ENCODE results near the gene EFEMP2.
A peak's percentile ranks its signal among the peaks of the same experiment; 100 is the strongest.
"Not testable (repeated sequence)": the region's sequence is repeated elsewhere in the genome, so short reads cannot be mapped to it uniquely, and the experiment has no call there.

The EFEMP2 gene

DNA sequence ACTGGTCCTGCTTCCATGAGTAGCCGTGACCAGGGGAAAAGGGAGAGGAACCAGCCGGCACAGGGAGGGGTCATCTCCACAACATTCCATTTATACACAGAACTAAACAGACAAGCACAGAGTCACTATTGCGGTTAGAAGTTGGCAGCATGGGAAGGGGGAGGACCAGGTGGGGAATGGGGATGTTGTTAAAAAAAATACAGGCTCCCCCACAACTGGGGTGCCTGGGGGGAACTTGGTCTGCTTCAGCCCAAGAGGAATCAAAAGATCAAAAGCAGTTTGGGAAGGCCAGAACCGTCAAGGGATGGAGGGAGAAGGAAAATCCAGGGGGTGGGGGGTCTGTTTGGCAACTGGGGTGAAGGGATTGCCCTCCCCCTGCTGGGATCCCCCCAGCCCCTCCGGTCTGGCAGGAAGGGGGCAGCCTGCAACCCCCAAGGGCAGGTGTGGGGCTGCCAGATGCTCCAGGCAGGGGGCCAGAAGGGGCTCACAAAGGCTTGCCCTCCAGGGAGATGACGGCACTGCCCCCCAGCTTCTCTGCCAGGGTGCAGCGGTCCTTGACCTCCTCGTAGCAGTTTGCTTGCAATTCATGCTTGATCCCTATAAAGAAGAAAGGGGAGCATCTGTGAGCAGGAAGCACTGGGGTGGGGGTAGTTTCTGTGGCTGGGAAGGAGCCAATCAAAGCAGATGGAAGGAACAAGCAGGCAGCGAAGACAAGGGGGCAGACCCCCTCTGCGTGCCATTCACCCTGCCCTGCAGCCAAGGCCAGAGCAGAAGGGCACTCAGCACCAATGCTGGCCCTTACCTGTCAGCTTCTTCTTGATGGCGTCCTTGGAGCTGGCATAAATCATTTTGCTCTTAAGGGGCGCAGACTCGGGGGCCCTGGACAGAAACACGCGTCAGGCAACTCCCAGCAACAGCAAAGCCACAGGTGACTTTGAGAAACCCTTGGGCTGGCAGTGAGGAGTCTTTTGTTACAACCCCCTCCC is 17.5 kb downstream of the EFEMP2 start:
- no peaks in the 10 kb centered on the region for H3K27me3 ChIP-seq (replicated peaks; ENCODE audit: control insufficient read depth, insufficient read depth, low read length)
- peaks cover 33% of the 10 kb centered on the region for H3K4me1 ChIP-seq (ENCODE audit: control insufficient read depth, insufficient read depth, low read length)
- peak overlapping the region; percentile 94 for H3K4me3 ChIP-seq (ENCODE audit: low read length)
- peak overlapping the region; percentile 96 for H3K9ac ChIP-seq (ENCODE audit: low read length)
- no peak for DNase-seq (ENCODE audit: low read depth)
- H3K36me3 ChIP-seq (ENCODE audit: control insufficient read depth, insufficient read depth, low read length, severe bottlenecking) = peaks cover 51% of the 10 kb centered on the region
- H3K9me3 ChIP-seq (ENCODE audit: control insufficient read depth, low read length) = no peaks in the 10 kb centered on the region

DNA sequence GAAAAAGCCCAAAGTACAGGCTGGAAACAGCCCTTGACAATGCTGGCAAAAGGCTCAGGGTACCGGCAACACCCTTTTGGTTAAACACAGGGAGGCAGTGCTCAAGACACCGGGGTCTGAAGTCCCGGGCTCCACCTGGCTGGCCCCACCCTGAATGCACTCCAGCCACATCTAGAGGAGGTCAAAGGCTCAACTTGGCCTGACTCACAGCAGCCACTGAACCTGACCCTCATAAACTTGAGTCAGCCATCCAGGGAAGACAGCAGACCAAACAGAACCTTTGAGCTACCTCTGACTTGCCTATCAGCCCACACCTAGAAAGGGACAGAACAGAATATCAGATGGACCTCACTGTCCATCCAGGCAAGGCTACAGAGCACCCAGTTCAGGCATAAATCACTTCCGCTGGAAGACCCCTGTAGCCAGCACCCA is 18.4 kb downstream of the EFEMP2 start:
- Histone ChIP-seq H3K4me1 (ENCODE audit: control insufficient read depth, insufficient read depth, low read length) (peaks cover 26% of the 10 kb centered on the region), H3K4me3 (ENCODE audit: low read length) (no peak overlapping the region), H3K36me3 (ENCODE audit: control insufficient read depth, insufficient read depth, low read length, severe bottlenecking) (peaks cover 51% of the 10 kb centered on the region), H3K9me3 (ENCODE audit: control insufficient read depth, low read length) (no peaks in the 10 kb centered on the region), H3K27me3 (replicated peaks; ENCODE audit: control insufficient read depth, insufficient read depth, low read length) (no peaks in the 10 kb centered on the region), H3K9ac (ENCODE audit: low read length) (peak overlapping the region; percentile 59)
- no peak for DNase-seq (ENCODE audit: low read depth)

DNA sequence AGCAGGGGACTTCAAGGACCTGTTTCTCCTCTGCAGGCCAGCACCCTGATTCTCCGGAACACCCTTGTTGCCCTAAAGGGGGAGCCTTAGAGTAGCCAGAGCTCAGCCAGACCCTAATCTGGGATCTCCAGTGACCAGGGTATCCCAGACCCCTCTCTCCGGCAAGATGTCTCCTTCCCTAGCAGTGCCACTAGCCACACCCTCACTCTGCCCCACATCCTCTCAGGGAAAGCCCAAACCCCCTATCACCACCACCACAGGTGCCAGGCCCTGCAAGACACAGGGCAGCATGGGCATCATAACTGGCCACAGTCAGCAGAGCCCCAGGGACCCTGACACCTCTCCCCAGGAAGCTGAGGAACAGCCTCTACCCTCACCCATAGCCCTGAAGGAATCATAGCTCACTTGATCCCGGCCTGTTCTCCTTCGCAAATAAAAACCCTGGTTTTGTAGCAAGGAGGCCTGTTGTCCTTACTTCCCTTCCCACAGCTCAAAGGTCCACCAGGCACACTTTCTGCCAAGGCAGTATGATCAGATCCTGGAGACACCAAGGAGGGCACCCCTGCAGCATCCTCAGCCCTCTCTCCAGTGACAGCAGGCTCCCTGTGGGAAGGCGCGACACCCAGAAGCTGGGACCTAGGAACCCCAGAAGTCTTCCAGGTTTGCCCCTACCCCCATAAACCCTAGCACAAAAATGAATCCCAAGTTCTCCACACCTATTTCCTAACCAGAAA is 19.2 kb downstream of the EFEMP2 start:
- Histone ChIP-seq H3K9ac (ENCODE audit: low read length) (peak overlapping the region; percentile 59), H3K9me3 (ENCODE audit: control insufficient read depth, low read length) (no peaks in the 10 kb centered on the region), H3K4me1 (ENCODE audit: control insufficient read depth, insufficient read depth, low read length) (peaks cover 19% of the 10 kb centered on the region), H3K36me3 (ENCODE audit: control insufficient read depth, insufficient read depth, low read length, severe bottlenecking) (peaks cover 51% of the 10 kb centered on the region), H3K27me3 (replicated peaks; ENCODE audit: control insufficient read depth, insufficient read depth, low read length) (no peaks in the 10 kb centered on the region), H3K4me3 (ENCODE audit: low read length) (no peak overlapping the region)
- no peak for DNase-seq (ENCODE audit: low read depth)

DNA sequence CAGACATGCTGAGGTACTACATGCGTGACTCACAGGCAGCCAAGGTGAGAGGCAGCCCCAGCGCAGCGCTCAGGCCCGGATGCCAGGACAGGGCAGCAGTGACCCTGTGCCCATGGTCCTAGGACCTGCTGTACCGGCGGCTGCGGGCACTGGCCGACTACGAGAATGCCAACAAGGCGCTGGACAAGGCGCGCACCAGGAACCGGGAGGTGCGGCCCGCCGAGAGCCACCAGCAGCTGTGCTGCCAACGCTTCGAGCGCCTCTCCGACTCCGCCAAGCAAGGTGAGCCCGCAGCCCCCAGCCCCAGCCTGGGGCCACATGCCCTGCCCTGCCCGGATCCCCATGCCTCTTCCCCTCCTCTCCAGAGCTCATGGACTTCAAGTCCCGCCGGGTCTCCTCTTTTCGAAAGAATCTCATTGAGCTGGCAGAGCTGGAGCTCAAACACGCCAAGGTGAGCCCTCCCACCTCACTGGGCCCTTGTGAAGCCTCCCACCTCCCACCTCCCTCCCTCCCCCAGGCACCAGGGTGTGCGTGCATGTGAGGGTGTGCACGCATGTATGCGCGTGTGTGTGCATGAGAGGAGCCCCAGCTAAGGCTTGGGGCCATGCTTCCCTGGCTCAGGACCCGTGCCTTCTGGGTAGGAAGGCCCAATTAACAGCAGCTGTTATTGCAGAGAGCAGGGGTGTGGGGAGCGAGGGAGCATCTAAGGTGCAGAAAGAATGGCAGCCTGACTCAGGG is 19.9 kb downstream of the EFEMP2 start:
- Histone ChIP-seq H3K27me3 (replicated peaks; ENCODE audit: control insufficient read depth, insufficient read depth, low read length) (no peaks in the 10 kb centered on the region), H3K4me3 (ENCODE audit: low read length) (no peak overlapping the region), H3K9ac (ENCODE audit: low read length) (peak overlapping the region; percentile 25), H3K4me1 (ENCODE audit: control insufficient read depth, insufficient read depth, low read length) (peaks cover 18% of the 10 kb centered on the region), H3K36me3 (ENCODE audit: control insufficient read depth, insufficient read depth, low read length, severe bottlenecking) (peaks cover 51% of the 10 kb centered on the region), H3K9me3 (ENCODE audit: control insufficient read depth, low read length) (no peaks in the 10 kb centered on the region)
- no peak for DNase-seq (ENCODE audit: low read depth)

DNA sequence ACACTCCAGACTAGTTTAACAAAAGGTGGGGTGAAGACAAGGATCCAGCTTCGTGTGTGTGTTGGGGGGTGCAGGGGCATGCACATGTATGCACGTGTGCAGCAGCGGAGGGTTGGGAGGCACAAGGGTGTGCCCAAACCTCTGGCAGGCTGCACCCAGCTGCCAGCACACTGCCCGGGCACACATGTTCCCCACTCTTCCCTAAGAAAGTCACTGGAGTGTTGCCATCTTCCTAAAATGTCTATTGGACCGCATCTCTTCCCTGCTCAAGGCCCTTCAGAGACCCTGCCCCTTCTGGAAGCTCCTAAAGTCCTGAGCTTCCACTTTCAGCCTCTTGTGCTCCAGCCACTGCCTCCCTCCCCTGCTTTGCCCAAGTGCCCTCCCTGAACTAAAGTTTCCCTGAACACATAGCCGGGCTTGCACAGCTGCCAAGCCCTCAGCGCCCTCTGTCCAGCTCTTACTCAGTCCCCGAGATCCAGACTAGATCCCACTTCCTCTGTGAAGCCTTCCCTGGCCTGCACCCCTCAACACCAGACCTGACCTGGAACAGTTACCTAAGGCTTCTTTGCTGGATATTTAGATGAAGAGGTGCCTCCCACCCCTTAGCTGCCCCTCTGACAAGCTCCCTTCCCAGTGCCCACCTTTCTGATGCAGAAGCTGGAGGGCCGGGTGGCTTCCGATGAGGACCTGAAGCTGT is 20.6 kb downstream of the EFEMP2 start:
- no peak overlapping the region for H3K9ac ChIP-seq (ENCODE audit: low read length)
- H3K9me3 ChIP-seq (ENCODE audit: control insufficient read depth, low read length) = no peaks in the 10 kb centered on the region
- H3K4me1 ChIP-seq (ENCODE audit: control insufficient read depth, insufficient read depth, low read length) = peaks cover 18% of the 10 kb centered on the region
- H3K36me3 ChIP-seq (ENCODE audit: control insufficient read depth, insufficient read depth, low read length, severe bottlenecking) = peaks cover 51% of the 10 kb centered on the region
- DNase-seq (ENCODE audit: low read depth) = no peak
- no peaks in the 10 kb centered on the region for H3K27me3 ChIP-seq (replicated peaks; ENCODE audit: control insufficient read depth, insufficient read depth, low read length)
- H3K4me3 ChIP-seq (ENCODE audit: low read length) = no peak overlapping the region

DNA sequence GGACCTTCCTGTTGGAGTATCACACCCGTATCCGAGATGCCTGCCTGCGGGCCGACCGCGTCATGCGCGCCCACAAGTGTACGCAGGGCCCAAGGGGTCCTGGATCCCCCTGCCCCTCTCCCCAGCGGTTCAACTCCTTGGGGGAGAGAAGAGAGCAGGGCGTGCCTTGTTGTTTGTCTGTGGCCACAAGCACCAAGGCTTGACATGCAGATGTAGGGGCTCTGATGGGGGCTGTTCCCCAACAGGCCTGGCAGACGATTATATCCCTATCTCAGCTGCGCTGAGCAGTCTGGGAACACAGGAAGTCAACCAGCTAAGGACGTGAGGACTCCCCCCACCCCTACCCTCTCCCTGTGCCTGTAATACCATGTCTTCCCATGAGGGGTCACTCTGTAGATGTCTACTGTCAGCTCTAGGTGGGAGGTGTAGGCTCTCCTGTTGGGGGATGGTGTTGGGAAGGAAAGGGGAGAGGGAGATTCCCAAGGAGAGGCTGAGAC is 21.5 kb downstream of the EFEMP2 start:
- no peaks in the 10 kb centered on the region for H3K9me3 ChIP-seq (ENCODE audit: control insufficient read depth, low read length)
- DNase-seq (ENCODE audit: low read depth) = no peak
- H3K27me3 ChIP-seq (replicated peaks; ENCODE audit: control insufficient read depth, insufficient read depth, low read length) = no peaks in the 10 kb centered on the region

DNA sequence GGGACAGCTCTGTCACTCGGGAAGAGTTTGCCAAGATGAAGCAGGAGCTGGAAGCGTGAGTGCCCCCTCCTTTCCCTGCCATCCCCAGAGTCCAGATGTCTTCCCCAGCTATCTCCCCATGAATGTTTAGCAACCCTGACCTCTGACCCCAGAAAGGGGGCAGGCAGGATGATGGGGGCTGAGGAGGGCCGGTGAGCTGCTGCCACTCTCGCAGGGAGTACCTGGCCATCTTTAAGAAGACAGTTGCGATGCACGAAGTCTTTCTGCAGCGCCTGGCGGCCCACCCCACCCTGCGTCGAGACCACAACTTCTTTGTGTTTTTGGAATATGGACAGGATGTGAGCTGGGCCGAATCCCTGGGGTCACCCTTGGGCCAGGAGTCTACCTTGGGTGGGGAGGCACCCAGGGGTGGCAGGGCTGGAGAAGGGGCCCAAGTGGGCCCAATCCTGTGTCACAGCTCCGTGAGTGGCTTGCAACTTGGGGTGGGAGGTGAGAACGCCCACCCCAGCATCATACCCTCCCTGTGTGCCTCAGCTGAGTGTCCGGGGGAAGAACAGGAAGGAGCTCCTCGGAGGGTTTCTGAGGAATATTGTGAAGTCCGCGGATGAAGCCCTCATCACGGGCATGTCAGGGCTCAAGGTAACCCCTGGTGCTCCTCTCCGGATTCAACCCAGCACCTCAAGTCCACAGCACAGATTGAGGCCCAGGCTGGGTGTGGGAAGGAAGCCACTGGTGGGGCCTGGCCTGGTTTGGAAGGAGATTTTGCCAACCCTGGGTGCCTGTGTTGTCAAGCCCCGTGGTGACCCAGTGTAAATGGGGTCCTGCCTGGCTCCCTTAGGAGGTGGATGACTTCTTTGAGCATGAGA is 22.1 kb downstream of the EFEMP2 start:
- Histone ChIP-seq H3K27me3 (replicated peaks; ENCODE audit: control insufficient read depth, insufficient read depth, low read length) (no peaks in the 10 kb centered on the region), H3K4me1 (ENCODE audit: control insufficient read depth, insufficient read depth, low read length) (peaks cover 7% of the 10 kb centered on the region), H3K36me3 (ENCODE audit: control insufficient read depth, insufficient read depth, low read length, severe bottlenecking) (peaks cover 45% of the 10 kb centered on the region), H3K4me3 (ENCODE audit: low read length) (no peak overlapping the region), H3K9me3 (ENCODE audit: control insufficient read depth, low read length) (no peaks in the 10 kb centered on the region), H3K9ac (ENCODE audit: low read length) (no peak overlapping the region)
- DNase-seq (ENCODE audit: low read depth) = no peak

More for the DNA sequence above, 21.5 kb downstream of the EFEMP2 start:
- H3K36me3 ChIP-seq (ENCODE audit: control insufficient read depth, insufficient read depth, low read length, severe bottlenecking) = peaks cover 51% of the 10 kb centered on the region
- H3K4me1 ChIP-seq (ENCODE audit: control insufficient read depth, insufficient read depth, low read length) = peaks cover 14% of the 10 kb centered on the region
- H3K4me3 ChIP-seq (ENCODE audit: low read length) = no peak overlapping the region
- H3K9ac ChIP-seq (ENCODE audit: low read length) = no peak overlapping the region

DNA sequence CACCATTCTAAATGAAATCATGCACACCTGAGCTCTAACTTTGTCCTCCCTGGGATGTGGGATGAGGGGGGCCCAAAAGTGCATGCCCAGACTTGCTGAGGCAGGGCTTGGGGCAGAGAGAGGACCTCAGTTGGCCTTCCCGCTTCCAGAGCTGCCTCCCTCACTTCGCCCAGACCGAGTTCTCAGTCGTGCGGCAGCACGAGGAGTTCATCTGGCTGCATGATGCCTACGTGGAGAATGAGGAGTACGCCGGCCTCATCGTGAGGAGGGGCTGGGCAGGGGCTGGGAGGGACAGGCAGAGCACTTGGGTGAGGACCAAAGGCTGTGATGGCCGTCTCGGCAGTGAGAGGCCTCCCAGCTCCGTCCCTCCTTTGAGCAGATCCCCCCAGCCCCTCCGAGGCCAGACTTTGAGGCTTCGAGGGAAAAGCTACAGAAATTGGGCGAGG is 22.8 kb downstream of the EFEMP2 start:
- peaks cover 38% of the 10 kb centered on the region for H3K36me3 ChIP-seq (ENCODE audit: control insufficient read depth, insufficient read depth, low read length, severe bottlenecking)
- DNase-seq (ENCODE audit: low read depth) = no peak
- H3K4me3 ChIP-seq (ENCODE audit: low read length) = no peak overlapping the region
- H3K4me1 ChIP-seq (ENCODE audit: control insufficient read depth, insufficient read depth, low read length) = peaks cover 5% of the 10 kb centered on the region
- H3K9me3 ChIP-seq (ENCODE audit: control insufficient read depth, low read length) = no peaks in the 10 kb centered on the region
- H3K27me3 ChIP-seq (replicated peaks; ENCODE audit: control insufficient read depth, insufficient read depth, low read length) = no peaks in the 10 kb centered on the region
- H3K9ac ChIP-seq (ENCODE audit: low read length) = no peak overlapping the region

DNA sequence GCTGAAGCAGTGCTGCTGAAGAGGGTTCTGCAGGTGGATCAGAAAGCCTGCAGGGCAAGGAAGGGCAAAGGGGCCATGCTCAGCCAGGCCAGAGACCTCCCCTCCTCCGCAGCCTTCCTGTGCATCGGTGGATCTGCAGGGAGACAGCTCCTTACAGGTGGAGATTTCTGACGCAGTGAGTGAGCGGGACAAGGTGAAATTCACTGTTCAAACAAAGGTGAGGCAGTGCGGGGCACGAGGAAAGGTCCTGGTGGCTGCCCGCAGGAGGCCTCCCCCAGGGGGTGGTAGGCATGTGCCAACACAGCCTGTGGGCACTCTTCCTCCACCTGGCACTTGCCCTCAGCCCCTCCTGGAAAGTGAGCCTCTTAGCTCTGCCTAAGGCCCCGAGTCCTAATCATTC is 23.2 kb downstream of the EFEMP2 start:
- Histone ChIP-seq H3K36me3 (ENCODE audit: control insufficient read depth, insufficient read depth, low read length, severe bottlenecking) (peaks cover 34% of the 10 kb centered on the region), H3K9me3 (ENCODE audit: control insufficient read depth, low read length) (no peaks in the 10 kb centered on the region), H3K27me3 (replicated peaks; ENCODE audit: control insufficient read depth, insufficient read depth, low read length) (no peaks in the 10 kb centered on the region), H3K4me3 (ENCODE audit: low read length) (no peak overlapping the region), H3K4me1 (ENCODE audit: control insufficient read depth, insufficient read depth, low read length) (peaks cover 3% of the 10 kb centered on the region), H3K9ac (ENCODE audit: low read length) (no peak overlapping the region)
- no peak for DNase-seq (ENCODE audit: low read depth)

DNA sequence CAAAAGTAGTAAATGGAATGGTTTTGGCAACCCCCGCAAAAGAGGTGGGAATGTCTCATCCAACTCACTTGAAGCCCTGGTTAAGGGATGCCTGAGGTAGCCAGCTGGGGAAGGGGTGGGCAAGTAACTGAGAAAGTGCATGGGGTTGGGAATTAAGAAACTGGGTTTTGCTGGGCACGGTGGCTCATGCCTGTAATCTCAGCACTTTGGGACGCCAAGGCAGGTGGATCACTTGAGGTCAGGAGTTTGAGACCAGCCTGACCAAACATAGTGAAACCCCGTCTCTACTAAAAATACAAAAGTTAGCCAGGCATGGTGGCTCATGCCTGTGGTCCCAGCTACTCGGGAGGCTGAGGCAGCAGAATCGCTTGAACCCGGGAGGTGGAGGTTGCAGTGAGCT is 23.9 kb downstream of the EFEMP2 start:
- not testable (repeated sequence) for DNase-seq (ENCODE audit: low read depth); H3K9me3 ChIP-seq (ENCODE audit: control insufficient read depth, low read length); H3K4me1 ChIP-seq (ENCODE audit: control insufficient read depth, insufficient read depth, low read length); H3K9ac ChIP-seq (ENCODE audit: low read length); H3K4me3 ChIP-seq (ENCODE audit: low read length); H3K27me3 ChIP-seq (replicated peaks; ENCODE audit: control insufficient read depth, insufficient read depth, low read length)
- peaks cover 27% of the 10 kb centered on the region for H3K36me3 ChIP-seq (ENCODE audit: control insufficient read depth, insufficient read depth, low read length, severe bottlenecking)

All from adipocyte (in vitro differentiated cells).